Uterus (tissue), 4 donors: ENCODE data around the gene SIKE1. TPM values are rescaled to one million over a fixed set of nuclear protein-coding genes. Genes with fewer than 3 reads are reported as not detected.
"Not testable (repeated sequence)": the region's sequence is repeated elsewhere in the genome, so short reads cannot be mapped to it uniquely, and the experiment has no call there.

ENCODE experiments used
- DNase-seq, 2 donors: peaks; one replicate each; pipeline ENCODE4 v3.0.0-alpha.2; 2019 to 2020
- H3K27ac ChIP-seq, 2 donors: fragments of 200-600 bp; sonication (generic); 1 replicate in 1 of 2; 2 replicates in 1 of 2; pipeline ENCODE4 v1.5.1; 2016 to 2018
- H3K27me3 ChIP-seq, 2 donors: fragments of 200-600 bp; sonication (generic); one replicate each; pipeline ENCODE4 v1.5.1; 2018 to 2019; ENCODE audit warnings: control low read depth in 1 of 2
- H3K36me3 ChIP-seq, 2 donors: fragments of 200-600 bp; sonication (generic); one replicate each; pipeline ENCODE4 v1.5.1; 2019; ENCODE audit warnings: control low read depth in 1 of 2
- H3K4me1 ChIP-seq, 2 donors: fragments of 200-600 bp; sonication (generic); one replicate each; pipeline ENCODE4 v1.5.1; 2018 to 2019; ENCODE audit warnings: control low read depth in 1 of 2
- H3K4me3 ChIP-seq, 2 donors: fragments of 200-600 bp; sonication (generic); 1 replicate in 1 of 2; 2 replicates in 1 of 2; pipeline ENCODE4 v1.5.1; 2018 to 2019; ENCODE audit warnings: mild to moderate bottlenecking in 1 of 2
- H3K9me3 ChIP-seq, 2 donors: fragments of 200-600 bp; sonication (generic); one replicate each; pipeline ENCODE4 v1.5.1; 2019; ENCODE audit warnings: control low read depth in 1 of 2
- CTCF ChIP-seq, 4 experiments: fragments of 200-600 bp in 2 of 4; fragments of 450-650 bp in 2 of 4; sonication (generic) in 2 of 4; IDR thresholded peaks; one replicate each; pipeline ENCODE4 v1.5.1; 2016 to 2019; ENCODE audit warnings: antibody characterized with exemption in 4 of 4, mild to moderate bottlenecking in 2 of 4, moderate library complexity in 1 of 4
- POLR2A ChIP-seq, 2 donors: fragments of 450-650 bp; IDR thresholded peaks; one replicate each; pipeline ENCODE4 v1.6.1; 2016; ENCODE audit warnings: antibody characterized with exemption in 2 of 2, mild to moderate bottlenecking in 1 of 2, moderate library complexity in 1 of 2
- intact Hi-C: fragments of 100-400 bp; cut with DNase I; formaldehyde crosslinking; loops from one replicate; pipeline ENCODE4 v1.15.1; 2023; ENCODE audit warnings: low total_unique reads
- total RNA-seq, 4 donors: library from RNA; depleted of rRNA in 3 of 4; stranded (reverse); fragments of >200 nt in 3 of 4; gene quantifications; one replicate each; pipeline versions ENCODE4 v1.1.0 to v1.2.4, GENCODE V29; 2014 to 2023
- donor health status: DM: yes; HTN: yes; CAD: no.

SIKE1 gene
- total RNA-seq, 4 donors from 2014 or later: 12.8 to 114 (median 37.0) TPM

DNA sequence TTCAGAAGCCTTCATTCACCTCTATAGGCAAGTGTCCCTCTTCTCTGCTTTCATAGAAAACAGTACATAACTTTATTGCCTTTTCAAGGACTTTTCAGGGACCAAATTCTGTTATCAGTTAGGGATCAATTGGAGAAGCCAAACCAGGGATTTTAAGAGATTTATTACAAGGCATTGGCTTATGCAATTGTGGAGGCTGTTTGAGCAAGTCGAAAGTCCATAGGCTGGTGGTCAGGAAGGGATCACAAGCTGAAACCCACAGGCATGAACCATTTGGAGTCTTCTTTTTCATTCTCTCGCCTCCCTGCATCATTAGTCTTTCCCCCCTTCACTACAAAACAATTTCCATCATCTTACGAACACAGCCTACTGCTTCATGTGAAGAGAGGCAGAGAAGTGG is 39.4 kb upstream of the SIKE1 start:
- intact Hi-C loops: no loop called here
- Histone ChIP-seq H3K27me3 (no peaks in the 10 kb centered on the region), H3K4me3 (no peak overlapping the region), H3K36me3 (no peaks in the 10 kb centered on the region), H3K27ac (no peak overlapping the region), H3K9me3 (no peaks in the 10 kb centered on the region), H3K4me1 (no peaks in the 10 kb centered on the region)
- DNase-seq: no peak
- TF ChIP-seq CTCF (IDR thresholded peaks at IDR 0.05) (no peak), POLR2A (IDR thresholded peaks at IDR 0.05) (no peak)

DNA sequence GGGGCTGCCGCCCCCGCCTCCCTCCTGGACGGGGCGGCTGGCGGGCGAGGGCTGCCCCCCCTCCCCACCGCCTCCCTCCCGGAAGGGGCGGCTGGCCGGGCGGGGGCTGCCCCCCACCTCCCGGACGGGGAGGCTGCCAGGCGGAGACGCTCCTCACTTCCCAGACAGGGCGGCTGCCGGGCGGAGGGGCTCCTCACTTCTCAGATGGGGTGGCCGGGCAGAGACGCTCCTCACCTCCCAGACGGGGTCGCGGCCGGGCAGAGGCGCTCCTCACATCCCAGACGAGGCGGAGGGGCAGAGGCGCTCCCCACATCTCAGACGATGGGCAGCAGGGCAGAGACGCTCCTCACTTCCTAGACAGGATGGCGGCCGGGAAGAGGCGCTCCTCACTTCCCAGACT is 24.0 kb upstream of the SIKE1 start:
- intact Hi-C loops: not testable (repeated sequence)

GRCh38 chr1:114803001-114803400 is 22.5 kb upstream of the SIKE1 start:
- no peaks in the 10 kb centered on the region for H3K36me3 ChIP-seq
- H3K27ac ChIP-seq: no peak overlapping the region
- no peaks in the 10 kb centered on the region for H3K27me3 ChIP-seq
- H3K9me3 ChIP-seq: no peaks in the 10 kb centered on the region
- TF ChIP-seq CTCF (IDR thresholded peaks at IDR 0.05) (no peak), POLR2A (IDR thresholded peaks at IDR 0.05) (no peak)
- no peak for DNase-seq
- intact Hi-C loops: no loop called here
- H3K4me1 ChIP-seq: no peaks in the 10 kb centered on the region
- H3K4me3 ChIP-seq: no peak overlapping the region

More for the DNA sequence above, 24.0 kb upstream of the SIKE1 start:
- not testable (repeated sequence) for DNase-seq, H3K4me1 ChIP-seq, H3K4me3 ChIP-seq, H3K9me3 ChIP-seq, H3K27ac ChIP-seq, H3K36me3 ChIP-seq, H3K27me3 ChIP-seq

- Histone ChIP-seq H3K36me3 (no peaks in the 10 kb centered on the region), H3K4me3 (no peak overlapping the region), H3K4me1 (no peaks in the 10 kb centered on the region), H3K27ac (no peak overlapping the region), H3K9me3 (no peaks in the 10 kb centered on the region), H3K27me3 (no peaks in the 10 kb centered on the region)
- no peak for DNase-seq
- TF ChIP-seq POLR2A (IDR thresholded peaks at IDR 0.05) (no peak), CTCF (IDR thresholded peaks at IDR 0.05) (no peak)
- intact Hi-C loops: no loop called here
Observed at GRCh38 chr1:114794038-114794437, 13.6 kb upstream of the SIKE1 start.

DNA sequence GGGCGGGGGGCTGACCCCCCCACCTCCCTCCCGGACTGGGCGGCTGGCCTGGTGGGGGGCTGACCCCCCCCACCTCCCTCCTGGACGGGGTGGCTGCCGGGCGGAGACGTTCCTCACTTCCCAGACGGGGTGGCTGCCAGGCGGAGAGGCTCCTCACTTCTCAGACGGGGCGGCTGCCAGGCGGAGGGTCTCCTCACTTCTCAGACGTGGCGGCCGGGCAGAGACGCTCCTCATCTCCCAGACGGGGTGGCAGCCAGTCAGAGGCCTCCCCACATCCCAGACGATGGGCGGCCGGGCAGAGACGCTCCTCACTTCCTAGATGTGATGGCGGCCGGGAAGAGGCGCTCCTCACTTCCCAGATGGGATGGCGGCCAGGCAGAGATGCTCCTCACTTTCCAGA is 10.1 kb upstream of the SIKE1 start:
- H3K27ac ChIP-seq, H3K36me3 ChIP-seq, H3K9me3 ChIP-seq, H3K27me3 ChIP-seq, H3K4me1 ChIP-seq, H3K4me3 ChIP-seq, intact Hi-C loops, DNase-seq: not testable (repeated sequence)

- H3K27ac ChIP-seq, H3K4me3 ChIP-seq, intact Hi-C loops, H3K27me3 ChIP-seq, H3K4me1 ChIP-seq, H3K9me3 ChIP-seq, H3K36me3 ChIP-seq, DNase-seq: not testable (repeated sequence)
Observed at GRCh38 chr1:114786440-114786839, 6.0 kb upstream of the SIKE1 start.

DNA sequence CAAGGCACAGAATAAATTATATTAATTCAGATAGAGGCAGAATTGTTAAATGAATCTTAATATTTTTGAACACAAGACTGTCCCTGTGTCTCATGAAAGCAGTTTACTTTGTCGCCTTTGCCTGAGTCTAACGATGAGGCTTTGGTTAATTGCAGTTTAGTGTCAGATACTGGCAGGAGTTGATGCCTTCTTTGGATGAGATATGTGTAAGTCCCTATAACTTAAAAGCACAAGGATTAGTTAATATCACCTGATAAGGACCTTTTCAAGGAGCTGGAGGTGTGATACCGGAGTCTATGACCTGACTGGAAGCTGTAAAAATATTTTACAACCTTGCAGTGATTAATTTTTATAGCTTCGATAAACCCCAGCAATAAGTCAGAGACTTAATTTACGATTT is 2.0 kb upstream of the SIKE1 start:
- H3K27me3 ChIP-seq: no peaks in the 10 kb centered on the region
- no peaks in the 10 kb centered on the region for H3K36me3 ChIP-seq
- no peak overlapping the region for H3K4me3 ChIP-seq
- no peak overlapping the region for H3K27ac ChIP-seq
- TF ChIP-seq POLR2A (IDR thresholded peaks at IDR 0.05): no peak
- no peak for TF ChIP-seq CTCF (IDR thresholded peaks at IDR 0.05)
- H3K9me3 ChIP-seq: no peaks in the 10 kb centered on the region
- H3K4me1 ChIP-seq: peaks cover 0 to 4% of the 10 kb centered on the region in 2 donors
- no peak for DNase-seq
- intact Hi-C loops: no loop called here
